HG03135 (cell line): ENCODE data around the gene POLD3.

Source experiments
- ATAC-seq: cut with Tn5 transposase; IDR thresholded peaks from one replicate; pipeline ENCODE4 v1.9.1; 2021; ENCODE audit warnings: mild to moderate bottlenecking, moderate library complexity; ENCODE audit not compliant: unreplicated experiment

POLD3 gene

GRCh38 chr11:74592441-74593362 lies at the start of gene POLD3:
Gene POLD3, plus strand, starts transcription at chr11:74592582. Its CDS starts 77 bp downstream, at chr11:74592659.
- peak; percentile 93 for ATAC-seq

- ATAC-seq, result no peak
Observed at GRCh38 chr11:74543991-74544390, 48.4 kb upstream of the POLD3 start.

GRCh38 chr11:74546752-74547151 lies 45.6 kb upstream of the POLD3 start:
- ATAC-seq, result no peak

GRCh38 chr11:74550991-74551753 lies 41.2 kb upstream of the POLD3 start:
- no peak for ATAC-seq

GRCh38 chr11:74551754-74552145 lies 40.6 kb upstream of the POLD3 start:
- no peak for ATAC-seq

GRCh38 chr11:74557526-74557925 lies 34.9 kb upstream of the POLD3 start:
- no peak for ATAC-seq

- ATAC-seq, result no peak
Observed at GRCh38 chr11:74559110-74559933, 33.1 kb upstream of the POLD3 start.

GRCh38 chr11:74559934-74560309 lies 32.5 kb upstream of the POLD3 start:
- no peak for ATAC-seq

GRCh38 chr11:74566146-74566960 lies 26.0 kb upstream of the POLD3 start:
- no peak for ATAC-seq

GRCh38 chr11:74568028-74568427 lies 24.4 kb upstream of the POLD3 start:
- ATAC-seq, result no peak

- ATAC-seq, result no peak
Observed at GRCh38 chr11:74570266-74571061, 21.9 kb upstream of the POLD3 start.

- no peak for ATAC-seq
Observed at GRCh38 chr11:74571062-74571399, 21.4 kb upstream of the POLD3 start.

- no peak for ATAC-seq
Observed at GRCh38 chr11:74572349-74572748, 20.0 kb upstream of the POLD3 start.

- ATAC-seq, result no peak
Observed at GRCh38 chr11:74574563-74574962, 17.8 kb upstream of the POLD3 start.

- no peak for ATAC-seq
Observed at GRCh38 chr11:74575999-74576398, 16.4 kb upstream of the POLD3 start.

- no peak for ATAC-seq
Observed at GRCh38 chr11:74577181-74577580, 15.2 kb upstream of the POLD3 start.

- no peak for ATAC-seq
Observed at GRCh38 chr11:74577624-74578396, 14.6 kb upstream of the POLD3 start.

- no peak for ATAC-seq
Observed at GRCh38 chr11:74579577-74580270, 12.7 kb upstream of the POLD3 start.
